HG03103 (cell line): Measurements from ENCODE around the gene POLR1A.

Experiments used
- ATAC-seq: cut with Tn5 transposase; IDR thresholded peaks from one replicate; pipeline ENCODE4 v1.9.1; 2021; ENCODE audit warnings: low read depth; ENCODE audit not compliant: unreplicated experiment

Gene POLR1A

GRCh38 chr2:86065512-86065911, 40.2 kb downstream of the POLR1A start:
- ATAC-seq = no peak

- no peak for ATAC-seq
These were observed 41.7 kb downstream of the POLR1A start for GRCh38 chr2:86064006-86064405.

GRCh38 chr2:86062043-86062442, 43.6 kb downstream of the POLR1A start:
- ATAC-seq = no peak

- ATAC-seq = no peak
These were observed 48.9 kb downstream of the POLR1A start for GRCh38 chr2:86056590-86057331.

GRCh38 chr2:86055314-86055713, 50.4 kb downstream of the POLR1A start:
- ATAC-seq = no peak

GRCh38 chr2:86054535-86055082, 51.1 kb downstream of the POLR1A start:
- ATAC-seq = no peak

GRCh38 chr2:86053166-86053565, 52.5 kb downstream of the POLR1A start:
- ATAC-seq = no peak

- ATAC-seq = no peak
These were observed 53.0 kb downstream of the POLR1A start for GRCh38 chr2:86052676-86053075.

- ATAC-seq = no peak
These were observed 53.4 kb downstream of the POLR1A start for GRCh38 chr2:86052265-86052664.

GRCh38 chr2:86050301-86050700, 55.4 kb downstream of the POLR1A start:
- no peak for ATAC-seq

- ATAC-seq = no peak
These were observed 56.2 kb downstream of the POLR1A start for GRCh38 chr2:86049529-86049928.

GRCh38 chr2:86048888-86049287, 56.8 kb downstream of the POLR1A start:
- no peak for ATAC-seq

- ATAC-seq = no peak
These were observed 57.3 kb downstream of the POLR1A start for GRCh38 chr2:86048383-86048701.

GRCh38 chr2:86047575-86048382, 57.9 kb downstream of the POLR1A start:
- no peak for ATAC-seq

GRCh38 chr2:86045541-86045940, 60.1 kb downstream of the POLR1A start:
- no peak for ATAC-seq

GRCh38 chr2:86044614-86045013, 61.1 kb downstream of the POLR1A start:
- no peak for ATAC-seq

- ATAC-seq = no peak
These were observed 61.6 kb downstream of the POLR1A start for GRCh38 chr2:86044045-86044444.

GRCh38 chr2:86042256-86043168, 63.2 kb downstream of the POLR1A start:
- ATAC-seq = no peak

- no peak for ATAC-seq
These were observed 65.6 kb downstream of the POLR1A start for GRCh38 chr2:86039963-86040655.
